Colonic mucosa (tissue), 4 donors: Measurements from ENCODE around the gene C1orf35. TPM values are rescaled to one million over a fixed set of nuclear protein-coding genes. Genes with fewer than 3 reads are reported as not detected.
"Not testable (repeated sequence)": the region's sequence is repeated elsewhere in the genome, so short reads cannot be mapped to it uniquely, and the experiment has no call there.

Experiments used
- DNase-seq: peaks from one replicate; pipeline ENCODE4 v3.0.0-alpha.2; 2020
- H3K27ac ChIP-seq: fragments of 200-600 bp; one replicate; pipeline ENCODE4 v1.8.0; 2021
- H3K27me3 ChIP-seq: fragments of 200-600 bp; one replicate; pipeline ENCODE4 v1.8.0; 2021
- H3K36me3 ChIP-seq: fragments of 200-600 bp; one replicate; pipeline ENCODE4 v1.8.0; 2021
- H3K4me1 ChIP-seq: fragments of 200-600 bp; one replicate; pipeline ENCODE4 v1.8.0; 2021; ENCODE audit warnings: mild to moderate bottlenecking
- H3K4me3 ChIP-seq: fragments of 200-600 bp; one replicate; pipeline ENCODE4 v1.8.0; 2021
- H3K9ac ChIP-seq, 2 donors: one replicate each; pipeline ENCODE4 v1.7.0; 2013; ENCODE audit warnings: control low read depth in 2 of 2, low read depth in 2 of 2, low read length in 2 of 2
- H3K9me3 ChIP-seq: fragments of 200-600 bp; one replicate; pipeline ENCODE4 v1.8.0; 2021
- CTCF ChIP-seq: fragments of 200-600 bp; IDR thresholded peaks from one replicate; pipeline ENCODE4 v1.8.0; 2022; ENCODE audit warnings: antibody characterized with exemption, mild to moderate bottlenecking
- intact Hi-C: fragments of 100-400 bp; cut with DNase I; formaldehyde crosslinking; loops from one replicate; pipeline ENCODE4 v1.14.1; 2022
- total RNA-seq, 2 donors: library from RNA; stranded (reverse); fragmentation: NEBNext Ultra II Directional in 1 of 2; extraction: Animal tissue kit (Norgen Biotek cat#: 25700) in 1 of 2; gene quantifications; one replicate each; pipeline ENCODE4 v1.2.1, GENCODE V29; 2021
- donor health status: healthy.
- donor health status: DM: no; HTN: no; CAD: no.
- donor health status: DM: no; HTN: no; CAD: no.

The C1orf35 gene
- total RNA-seq, 2 donors from 2014 or later: 14.9 to 26.4 TPM

- no peak for DNase-seq
- Histone ChIP-seq H3K4me1 (no peaks in the 10 kb centered on the region), H3K36me3 (no peaks in the 10 kb centered on the region), H3K27me3 (no peaks in the 10 kb centered on the region), H3K4me3 (no peak overlapping the region), H3K27ac (no peak overlapping the region), H3K9ac (no peak overlapping the region), H3K9me3 (no peaks in the 10 kb centered on the region)
- no peak for TF ChIP-seq CTCF
- intact Hi-C loops: no loop called here
Measured at GRCh38 chr1:228120351-228120750, 17.2 kb upstream of the C1orf35 start.

- no peak overlapping the region for H3K9ac ChIP-seq
- no peaks in the 10 kb centered on the region for H3K9me3 ChIP-seq
- H3K27ac ChIP-seq: no peak overlapping the region
- no peaks in the 10 kb centered on the region for H3K4me1 ChIP-seq
- no peak for TF ChIP-seq CTCF
- no peak overlapping the region for H3K4me3 ChIP-seq
- DNase-seq: no peak
- no peaks in the 10 kb centered on the region for H3K36me3 ChIP-seq
- intact Hi-C loops: no loop called here
- H3K27me3 ChIP-seq: no peaks in the 10 kb centered on the region
Measured at GRCh38 chr1:228118040-228118439, 14.9 kb upstream of the C1orf35 start.

GRCh38 chr1:228117335-228117734, 14.2 kb upstream of the C1orf35 start:
- Histone ChIP-seq H3K36me3 (no peaks in the 10 kb centered on the region), H3K9me3 (no peaks in the 10 kb centered on the region), H3K27ac (no peak overlapping the region), H3K4me1 (no peaks in the 10 kb centered on the region), H3K9ac (no peak overlapping the region), H3K27me3 (no peaks in the 10 kb centered on the region), H3K4me3 (no peak overlapping the region)
- intact Hi-C loops: no loop called here
- no peak for DNase-seq
- no peak for TF ChIP-seq CTCF

GRCh38 chr1:228114827-228115226, 11.7 kb upstream of the C1orf35 start:
- intact Hi-C loops: no loop called here
- Histone ChIP-seq H3K9ac (no peak overlapping the region), H3K27ac (no peak overlapping the region), H3K27me3 (no peaks in the 10 kb centered on the region), H3K4me3 (no peak overlapping the region), H3K36me3 (no peaks in the 10 kb centered on the region), H3K9me3 (no peaks in the 10 kb centered on the region), H3K4me1 (no peaks in the 10 kb centered on the region)
- no peak for TF ChIP-seq CTCF
- DNase-seq: no peak

GRCh38 chr1:228112617-228113016, 9.5 kb upstream of the C1orf35 start:
- Histone ChIP-seq H3K9ac (no peak overlapping the region), H3K4me3 (no peak overlapping the region), H3K27ac (no peak overlapping the region), H3K36me3 (no peaks in the 10 kb centered on the region), H3K27me3 (no peaks in the 10 kb centered on the region), H3K9me3 (no peaks in the 10 kb centered on the region), H3K4me1 (peaks cover 9% of the 10 kb centered on the region)
- no peak for DNase-seq
- TF ChIP-seq CTCF: no peak
- intact Hi-C loops: no loop called here

GRCh38 chr1:228112167-228112566, 9.0 kb upstream of the C1orf35 start:
- no peak for TF ChIP-seq CTCF
- intact Hi-C loops: no loop called here
- Histone ChIP-seq H3K9ac (no peak overlapping the region), H3K27me3 (no peaks in the 10 kb centered on the region), H3K9me3 (no peaks in the 10 kb centered on the region), H3K36me3 (no peaks in the 10 kb centered on the region), H3K4me3 (no peak overlapping the region), H3K27ac (no peak overlapping the region), H3K4me1 (peaks cover 9% of the 10 kb centered on the region)
- DNase-seq: no peak

- H3K27me3 ChIP-seq, H3K4me3 ChIP-seq, H3K4me1 ChIP-seq, H3K9me3 ChIP-seq, H3K36me3 ChIP-seq, intact Hi-C loops, H3K27ac ChIP-seq, H3K9ac ChIP-seq, DNase-seq: not testable (repeated sequence)
Measured at GRCh38 chr1:228111315-228111714, 8.2 kb upstream of the C1orf35 start.
